ENCODE measurements around the gene RP9. TPM values are rescaled to one million over a fixed set of nuclear protein-coding genes. Genes with fewer than 3 reads are reported as not detected.

RP9 gene
- total and polyA plus RNA-seq, 9 of the 15 experiments (the other 6 are each of a cell fraction or from before 2014, with no cell fraction given) = 10.7 to 44.8 (median 33.4) TPM

- TF ChIP-seq SNAPC5 (CRISPR knock-in tag; IDR thresholded peaks at IDR 0.05) = no peak
- 0 out of 2 replicates have a peak, but pooled peaks have one; percentile 43 for TF ChIP-seq SMARCA4 (IDR thresholded peaks at IDR 0.05)
- TF ChIP-seq PML (IDR thresholded peaks at IDR 0.05; ENCODE audit: low read length) = peak; percentile 42; the same call in 1 of the 2 replicates
- TF ChIP-seq RREB1 (CRISPR knock-in tag; IDR thresholded peaks at IDR 0.05) = peak; percentile 61; the same call in 1 of the 2 replicates
- no peak for TF ChIP-seq TEAD1 (CRISPR knock-in tag; IDR thresholded peaks at IDR 0.05)
- TF ChIP-seq BMI1 (IDR thresholded peaks at IDR 0.05; ENCODE audit: low read length) = peak; percentile 79
- no peak for TF ChIP-seq ZFP91 (CRISPR knock-in tag; IDR thresholded peaks at IDR 0.05)
- peak; percentile 92 for TF ChIP-seq HCFC1 (IDR thresholded peaks at IDR 0.05; ENCODE audit: low read depth, low read length)
- no peak for TF ChIP-seq SAFB2 (IDR thresholded peaks at IDR 0.05; ENCODE audit: borderline replicate concordance, low read depth, low read length, severe bottlenecking)
- no peak for TF ChIP-seq ELK3 (CRISPR knock-in tag; IDR thresholded peaks at IDR 0.05)
- TF ChIP-seq MIER1 (IDR thresholded peaks at IDR 0.05; ENCODE audit: low read depth) = no peak
- TF ChIP-seq COPS2 (conservative IDR thresholded peaks at IDR 0.05) = no peak
- TF ChIP-seq BCLAF1 (IDR thresholded peaks at IDR 0.05; ENCODE audit: borderline replicate concordance in 1 of 2, control insufficient read depth in 1 of 2, low read depth in 2 of 2, low read length in 1 of 2) = no peak
Observed at GRCh38 chr7:33128990-33129805, 20.0 kb upstream of the RP9 start, which contains the start of gene BBS9 (continued).
